T-helper 1 cell treated with Interleukin-12 subunit alpha and Interleukin-12 subunit beta and Interleukin-4 antibody, amounts not matched to agents 30 μg/mL and 1 μg/mL, for 36 hours (primary cell): ENCODE measurements around the gene CNOT11.
"Not testable (repeated sequence)": the region's sequence is repeated elsewhere in the genome, so short reads cannot be mapped to it uniquely, and the experiment has no call there.

Experiments
- H3K27ac Mint-ChIP-seq: one replicate; pipeline ENCODE4 v1.8.0; 2021; ENCODE audit warnings: mild to moderate bottlenecking, mixed read lengths
- H3K27me3 Mint-ChIP-seq: one replicate; pipeline ENCODE4 v1.8.0; 2021; ENCODE audit warnings: low read depth, mixed read lengths
- H3K36me3 Mint-ChIP-seq: one replicate; pipeline ENCODE4 v1.8.0; 2021; ENCODE audit warnings: low read depth, mixed read lengths
- H3K4me1 Mint-ChIP-seq: one replicate; pipeline ENCODE4 v1.8.0; 2021; ENCODE audit warnings: low read depth, mixed read lengths
- H3K4me3 Mint-ChIP-seq: one replicate; pipeline ENCODE4 v1.8.0; 2021; ENCODE audit warnings: mild to moderate bottlenecking, moderate library complexity, mixed read lengths
- H3K9me3 Mint-ChIP-seq: one replicate; pipeline ENCODE4 v1.8.0; 2021; ENCODE audit warnings: mixed read lengths

Gene CNOT11

GRCh38 chr2:101252408-101253012 lies at the start of gene CNOT11:
Gene CNOT11, plus strand, starts transcription at chr2:101252886. Its CDS starts 79 bp downstream, at chr2:101252965.
- peak within 1 kb of the TSS; percentile 96 for H3K27ac Mint-ChIP-seq
- no peaks in the 10 kb centered on the region for H3K27me3 Mint-ChIP-seq
- H3K4me3 Mint-ChIP-seq = peak within 1 kb of the TSS; percentile 96
- no peaks in the 10 kb centered on the region for H3K9me3 Mint-ChIP-seq
- peaks cover 18% of the 10 kb centered on the region for H3K36me3 Mint-ChIP-seq
- peaks cover 30% of the 10 kb centered on the region for H3K4me1 Mint-ChIP-seq

GRCh38 chr2:101204400-101205115 lies 48.1 kb upstream of the CNOT11 start:
- peaks cover 1% of the 10 kb centered on the region for H3K27me3 Mint-ChIP-seq
- no peaks in the 10 kb centered on the region for H3K9me3 Mint-ChIP-seq
- H3K27ac Mint-ChIP-seq = peak overlapping the region; percentile 68
- no peak overlapping the region for H3K4me3 Mint-ChIP-seq
- H3K4me1 Mint-ChIP-seq = peaks cover 10% of the 10 kb centered on the region
- H3K36me3 Mint-ChIP-seq = no peaks in the 10 kb centered on the region

GRCh38 chr2:101205521-101206479 lies 46.9 kb upstream of the CNOT11 start:
- H3K4me3 Mint-ChIP-seq = peak overlapping the region; percentile 27
- H3K36me3 Mint-ChIP-seq = no peaks in the 10 kb centered on the region
- H3K4me1 Mint-ChIP-seq = peaks cover 10% of the 10 kb centered on the region
- H3K27ac Mint-ChIP-seq = peak overlapping the region; percentile 23
- H3K27me3 Mint-ChIP-seq = peaks cover 6% of the 10 kb centered on the region
- H3K9me3 Mint-ChIP-seq = no peaks in the 10 kb centered on the region

GRCh38 chr2:101208830-101209229 lies 43.9 kb upstream of the CNOT11 start:
- Mint-ChIP-seq H3K36me3 (no peaks in the 10 kb centered on the region), H3K4me3 (no peak overlapping the region), H3K27ac (no peak overlapping the region), H3K4me1 (peaks cover 10% of the 10 kb centered on the region), H3K27me3 (peaks cover 10% of the 10 kb centered on the region), H3K9me3 (no peaks in the 10 kb centered on the region)

- Mint-ChIP-seq H3K4me3 (no peak overlapping the region), H3K9me3 (peaks cover 9% of the 10 kb centered on the region), H3K36me3 (peaks cover 9% of the 10 kb centered on the region), H3K27ac (no peak overlapping the region), H3K4me1 (peaks cover 9% of the 10 kb centered on the region), H3K27me3 (peaks cover 10% of the 10 kb centered on the region)
Observed at GRCh38 chr2:101219246-101219645, 33.4 kb upstream of the CNOT11 start.

GRCh38 chr2:101220091-101220490 lies 32.6 kb upstream of the CNOT11 start:
- H3K36me3 Mint-ChIP-seq = peaks cover 14% of the 10 kb centered on the region
- H3K4me3 Mint-ChIP-seq, H3K27ac Mint-ChIP-seq, H3K27me3 Mint-ChIP-seq: not testable (repeated sequence)
- peaks cover 13% of the 10 kb centered on the region for H3K4me1 Mint-ChIP-seq
- H3K9me3 Mint-ChIP-seq = peaks cover 15% of the 10 kb centered on the region

- no peak overlapping the region for H3K4me3 Mint-ChIP-seq
- peaks cover 18% of the 10 kb centered on the region for H3K9me3 Mint-ChIP-seq
- peaks cover 19% of the 10 kb centered on the region for H3K36me3 Mint-ChIP-seq
- H3K27me3 Mint-ChIP-seq = no peaks in the 10 kb centered on the region
- peak overlapping the region; percentile 52 for H3K27ac Mint-ChIP-seq
- peaks cover 15% of the 10 kb centered on the region for H3K4me1 Mint-ChIP-seq
Observed at GRCh38 chr2:101223814-101224231, 28.9 kb upstream of the CNOT11 start.

- Mint-ChIP-seq H3K36me3 (peaks cover 6% of the 10 kb centered on the region), H3K27me3 (no peaks in the 10 kb centered on the region), H3K9me3 (peaks cover 7% of the 10 kb centered on the region), H3K4me3 (no peak overlapping the region), H3K27ac (no peak overlapping the region), H3K4me1 (peaks cover 1% of the 10 kb centered on the region)
Observed at GRCh38 chr2:101230541-101231001, 22.1 kb upstream of the CNOT11 start.

GRCh38 chr2:101231240-101231639 lies 21.4 kb upstream of the CNOT11 start:
- Mint-ChIP-seq H3K27me3 (no peaks in the 10 kb centered on the region), H3K27ac (no peak overlapping the region), H3K9me3 (peaks cover 7% of the 10 kb centered on the region), H3K4me3 (no peak overlapping the region), H3K36me3 (peaks cover 5% of the 10 kb centered on the region), H3K4me1 (peaks cover 1% of the 10 kb centered on the region)

- Mint-ChIP-seq H3K4me1 (peaks cover 1% of the 10 kb centered on the region), H3K27ac (no peak overlapping the region), H3K36me3 (peaks cover 3% of the 10 kb centered on the region), H3K4me3 (no peak overlapping the region), H3K9me3 (peaks cover 7% of the 10 kb centered on the region), H3K27me3 (no peaks in the 10 kb centered on the region)
Observed at GRCh38 chr2:101231937-101232730, 20.6 kb upstream of the CNOT11 start.

- peaks cover 1% of the 10 kb centered on the region for H3K4me1 Mint-ChIP-seq
- no peak overlapping the region for H3K4me3 Mint-ChIP-seq
- no peaks in the 10 kb centered on the region for H3K27me3 Mint-ChIP-seq
- peaks cover 3% of the 10 kb centered on the region for H3K36me3 Mint-ChIP-seq
- peaks cover 7% of the 10 kb centered on the region for H3K9me3 Mint-ChIP-seq
- no peak overlapping the region for H3K27ac Mint-ChIP-seq
Observed at GRCh38 chr2:101232770-101233169, 19.9 kb upstream of the CNOT11 start.

- H3K4me1 Mint-ChIP-seq = peaks cover 3% of the 10 kb centered on the region
- no peak overlapping the region for H3K27ac Mint-ChIP-seq
- peaks cover 7% of the 10 kb centered on the region for H3K9me3 Mint-ChIP-seq
- H3K36me3 Mint-ChIP-seq = peaks cover 3% of the 10 kb centered on the region
- H3K4me3 Mint-ChIP-seq = no peak overlapping the region
- H3K27me3 Mint-ChIP-seq = no peaks in the 10 kb centered on the region
Observed at GRCh38 chr2:101234169-101234938, 18.3 kb upstream of the CNOT11 start.

GRCh38 chr2:101235956-101236355 lies 16.7 kb upstream of the CNOT11 start:
- H3K9me3 Mint-ChIP-seq, H3K4me3 Mint-ChIP-seq, H3K4me1 Mint-ChIP-seq, H3K27me3 Mint-ChIP-seq, H3K27ac Mint-ChIP-seq, H3K36me3 Mint-ChIP-seq: not testable (repeated sequence)
